Upper lobe of right lung (tissue), 1 donor: ENCODE results near the gene CPED1. TPM values are rescaled to one million over a fixed set of nuclear protein-coding genes. Genes with fewer than 3 reads are reported as not detected.

Source experiments
- ATAC-seq: fragments of 200-7000 bp; cut with Tn5 transposase; one replicate; pipeline ENCODE4 v1.9.1; 2020; ENCODE audit warnings: mild to moderate bottlenecking, moderate library complexity
- DNase-seq: peaks from one replicate; pipeline ENCODE4 v3.0.0-alpha.2; 2020
- H3K27ac ChIP-seq: fragments of 200-600 bp; one replicate; pipeline ENCODE4 v1.8.0; 2022
- H3K27me3 ChIP-seq: fragments of 200-600 bp; one replicate; pipeline ENCODE4 v1.8.0; 2022; ENCODE audit warnings: mild to moderate bottlenecking
- H3K36me3 ChIP-seq: fragments of 200-600 bp; one replicate; pipeline ENCODE4 v1.8.0; 2022
- H3K4me1 ChIP-seq: fragments of 200-600 bp; one replicate; pipeline ENCODE4 v1.8.0; 2022
- H3K4me3 ChIP-seq: fragments of 200-600 bp; one replicate; pipeline ENCODE4 v1.8.0; 2022; ENCODE audit warnings: mild to moderate bottlenecking
- H3K9me3 ChIP-seq: fragments of 200-600 bp; one replicate; pipeline ENCODE4 v1.8.0; 2022
- intact Hi-C: fragments of 100-400 bp; cut with DNase I; formaldehyde crosslinking; loops from one replicate; pipeline ENCODE4 v1.11.0; 2022
- total RNA-seq: library from RNA; stranded (reverse); fragmentation: NEBNext Ultra II Directional; extraction: Animal tissue kit (Norgen Biotek cat#: 25700); gene quantifications from one replicate; pipeline ENCODE4 v1.2.1, GENCODE V29; 2021
- TF ChIP-seq, protein P1 (sequence below): fragments of 200-600 bp; IDR thresholded peaks from one replicate; pipeline ENCODE4 v1.8.0; 2022; ENCODE audit warnings: antibody characterized with exemption
- donor health status: DM: no; HTN: yes; CAD: no; lungs with severe emphysema.

The CPED1 gene
- total RNA-seq, 1 donor from 2014 or later, result 39.2 TPM

DNA sequence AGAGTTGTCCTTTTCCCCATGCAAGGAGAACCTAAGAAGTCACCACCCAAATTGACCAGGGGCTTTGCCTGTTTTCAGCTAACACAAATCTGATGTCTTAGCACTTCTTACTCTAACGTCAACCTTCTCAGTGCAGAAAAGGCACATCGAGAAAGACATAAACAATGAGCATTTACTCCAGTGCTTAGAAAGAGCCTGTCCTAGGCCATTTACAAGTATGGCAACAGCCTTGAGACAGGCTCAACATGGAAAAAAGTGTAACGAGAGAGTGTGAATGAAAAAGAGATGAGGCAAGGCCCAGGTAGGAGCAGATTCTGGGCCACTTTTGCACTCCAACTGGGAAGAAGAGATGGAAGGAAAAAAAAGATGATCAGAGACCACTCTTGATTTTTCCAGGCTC, 54.4 kb downstream of the CPED1 start:
- Histone ChIP-seq H3K4me1 (peaks cover 6% of the 10 kb centered on the region), H3K27ac (no peak overlapping the region), H3K9me3 (no peaks in the 10 kb centered on the region), H3K36me3 (no peaks in the 10 kb centered on the region), H3K4me3 (no peak overlapping the region), H3K27me3 (no peaks in the 10 kb centered on the region)
- no peak for ATAC-seq
- intact Hi-C loops, result no loop called here
- DNase-seq, result no peak
- TF ChIP-seq, protein P1, sequence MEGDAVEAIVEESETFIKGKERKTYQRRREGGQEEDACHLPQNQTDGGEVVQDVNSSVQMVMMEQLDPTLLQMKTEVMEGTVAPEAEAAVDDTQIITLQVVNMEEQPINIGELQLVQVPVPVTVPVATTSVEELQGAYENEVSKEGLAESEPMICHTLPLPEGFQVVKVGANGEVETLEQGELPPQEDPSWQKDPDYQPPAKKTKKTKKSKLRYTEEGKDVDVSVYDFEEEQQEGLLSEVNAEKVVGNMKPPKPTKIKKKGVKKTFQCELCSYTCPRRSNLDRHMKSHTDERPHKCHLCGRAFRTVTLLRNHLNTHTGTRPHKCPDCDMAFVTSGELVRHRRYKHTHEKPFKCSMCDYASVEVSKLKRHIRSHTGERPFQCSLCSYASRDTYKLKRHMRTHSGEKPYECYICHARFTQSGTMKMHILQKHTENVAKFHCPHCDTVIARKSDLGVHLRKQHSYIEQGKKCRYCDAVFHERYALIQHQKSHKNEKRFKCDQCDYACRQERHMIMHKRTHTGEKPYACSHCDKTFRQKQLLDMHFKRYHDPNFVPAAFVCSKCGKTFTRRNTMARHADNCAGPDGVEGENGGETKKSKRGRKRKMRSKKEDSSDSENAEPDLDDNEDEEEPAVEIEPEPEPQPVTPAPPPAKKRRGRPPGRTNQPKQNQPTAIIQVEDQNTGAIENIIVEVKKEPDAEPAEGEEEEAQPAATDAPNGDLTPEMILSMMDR, result no peak

DNA sequence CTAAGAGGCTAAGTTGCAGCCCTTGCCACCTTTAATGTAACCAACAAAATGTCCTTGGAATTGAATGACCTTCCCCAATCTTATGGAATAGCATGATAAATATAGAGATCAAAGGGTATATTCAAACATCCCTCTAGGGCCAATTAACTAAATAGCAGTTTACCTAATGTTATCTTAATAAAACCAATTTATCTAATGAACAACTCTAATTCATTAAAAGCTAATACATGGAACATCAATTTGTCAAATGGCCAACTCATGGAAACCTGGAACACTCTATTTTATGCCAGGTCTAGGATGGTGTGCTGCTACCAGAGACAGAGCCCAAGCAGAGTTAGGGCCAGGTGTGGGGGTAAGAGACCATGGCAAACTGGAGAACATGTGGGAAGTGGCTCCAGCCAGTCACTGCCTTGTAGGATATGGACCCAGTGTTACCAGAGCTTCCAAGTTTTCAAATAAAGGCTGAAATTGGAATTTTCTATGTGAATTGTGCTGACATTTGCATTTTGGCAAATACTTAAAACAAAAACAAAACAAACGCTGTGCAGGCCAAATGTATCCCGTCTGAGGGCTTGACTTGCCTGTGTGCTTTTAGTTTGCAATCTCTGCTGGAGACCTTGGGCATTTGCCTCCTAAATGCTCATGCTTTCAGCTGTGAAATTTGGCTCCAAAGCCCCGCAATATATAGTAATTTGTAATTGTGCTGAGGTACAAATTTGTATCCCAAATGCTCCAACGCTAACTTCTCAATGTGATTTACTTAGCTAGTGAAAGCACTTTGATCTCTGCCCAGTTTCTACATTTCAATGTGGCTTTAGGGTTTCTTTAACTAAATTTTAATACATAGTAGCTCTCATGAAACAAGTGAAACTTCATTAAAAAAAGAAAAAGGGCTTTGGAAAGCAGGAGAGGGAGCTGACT, 55.1 kb downstream of the CPED1 start:
- Histone ChIP-seq H3K4me3 (no peak overlapping the region), H3K4me1 (peaks cover 6% of the 10 kb centered on the region), H3K9me3 (no peaks in the 10 kb centered on the region), H3K27me3 (no peaks in the 10 kb centered on the region), H3K36me3 (no peaks in the 10 kb centered on the region), H3K27ac (no peak overlapping the region)
- ATAC-seq (no peak), DNase-seq (no peak)
- TF ChIP-seq, protein P1, result no peak
- intact Hi-C loops, result no loop called here

DNA sequence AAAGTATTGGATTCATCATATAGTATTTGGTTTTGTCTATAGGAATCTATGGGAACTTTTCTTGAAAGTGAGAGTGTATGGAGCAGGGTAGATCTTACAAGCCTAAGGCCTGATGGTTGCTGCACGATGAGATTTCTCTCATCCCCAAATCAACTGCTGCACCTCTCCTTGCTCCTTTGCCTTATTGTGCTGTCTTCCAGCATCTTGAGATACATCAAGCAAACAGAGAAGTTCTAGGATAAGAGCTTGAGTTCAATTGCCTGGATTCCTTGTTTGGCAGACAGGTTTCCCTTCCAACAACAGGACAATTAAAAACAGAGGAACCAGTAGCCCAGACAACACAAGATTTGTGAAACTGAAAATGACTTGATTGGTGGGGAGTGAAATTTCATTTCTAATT, 56.6 kb downstream of the CPED1 start:
- no peak overlapping the region for H3K4me3 ChIP-seq
- TF ChIP-seq, protein P1, result no peak

DNA sequence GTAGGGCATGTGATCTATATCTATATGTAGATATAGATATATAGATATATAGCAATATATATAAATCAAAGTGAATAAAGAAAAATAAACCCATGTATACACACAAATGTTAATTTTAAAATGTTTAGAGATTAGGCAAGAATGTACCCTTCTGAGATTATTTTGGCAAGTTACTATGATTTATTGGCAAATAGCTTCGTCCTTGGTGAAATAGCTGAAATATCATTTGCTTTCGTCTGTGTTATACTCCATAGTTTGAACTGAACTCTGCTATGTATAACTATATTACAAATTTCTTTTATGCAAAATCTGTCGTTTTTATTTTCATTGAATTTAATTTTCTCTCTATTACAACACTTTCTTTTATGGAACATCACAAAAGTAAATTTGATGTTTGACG, 57.5 kb downstream of the CPED1 start:
- no peaks in the 10 kb centered on the region for H3K27me3 ChIP-seq
- intact Hi-C loops, result no loop called here
- H3K4me1 ChIP-seq, result peaks cover 6% of the 10 kb centered on the region
- no peak overlapping the region for H3K27ac ChIP-seq
- no peaks in the 10 kb centered on the region for H3K36me3 ChIP-seq
- TF ChIP-seq, protein P1, result no peak
- H3K9me3 ChIP-seq, result no peaks in the 10 kb centered on the region
- DNase-seq (no peak), ATAC-seq (no peak)
- H3K4me3 ChIP-seq, result no peak overlapping the region

More for the DNA sequence above, 56.6 kb downstream of the CPED1 start:
- intact Hi-C loops, result no loop called here
- peaks cover 6% of the 10 kb centered on the region for H3K4me1 ChIP-seq
- H3K27me3 ChIP-seq, result no peaks in the 10 kb centered on the region
- no peaks in the 10 kb centered on the region for H3K36me3 ChIP-seq
- DNase-seq, result no peak
- ATAC-seq, result no peak
- H3K9me3 ChIP-seq, result no peaks in the 10 kb centered on the region
- no peak overlapping the region for H3K27ac ChIP-seq

DNA sequence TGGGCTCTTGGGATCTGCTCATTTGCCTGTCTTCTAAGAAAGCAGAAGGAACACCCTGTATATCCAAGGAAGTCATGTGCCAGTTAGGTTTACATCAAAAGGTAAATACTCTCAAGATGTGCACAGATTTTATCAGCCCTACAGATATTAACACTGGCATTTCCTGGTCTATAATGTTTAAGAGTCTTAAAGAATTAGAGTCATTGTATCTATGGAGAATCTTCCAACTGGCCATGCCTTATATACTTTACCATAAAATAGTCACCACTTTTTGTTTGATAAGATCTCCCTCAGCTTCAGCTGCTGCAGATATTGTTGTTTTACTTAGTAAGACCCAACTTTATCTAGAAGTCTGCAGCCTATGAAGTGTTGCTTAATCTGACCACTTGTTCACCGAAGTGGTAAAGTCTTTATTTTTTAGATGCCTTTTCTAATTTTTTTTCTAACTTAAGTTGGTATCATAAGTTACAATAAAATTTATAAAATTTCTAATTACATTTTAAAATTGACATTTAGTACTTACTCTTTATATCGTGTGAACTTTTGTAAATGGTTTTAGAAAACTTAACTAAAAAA, 58.5 kb downstream of the CPED1 start:
- no peak overlapping the region for H3K4me3 ChIP-seq
- ATAC-seq (no peak), DNase-seq (no peak)
- no peaks in the 10 kb centered on the region for H3K4me1 ChIP-seq
- no peaks in the 10 kb centered on the region for H3K27me3 ChIP-seq
- intact Hi-C loops, result no loop called here
- no peaks in the 10 kb centered on the region for H3K36me3 ChIP-seq
- no peak overlapping the region for H3K27ac ChIP-seq
- H3K9me3 ChIP-seq, result no peaks in the 10 kb centered on the region
- TF ChIP-seq, protein P1, result no peak
